K562 (cell line): ENCODE results near the gene S100A7A. TPM values are rescaled to one million over a fixed set of nuclear protein-coding genes. Genes with fewer than 3 reads are reported as not detected.

ENCODE experiments used
- ATAC-seq: fragments of 200-7000 bp; cut with Tn5 transposase; 3 replicates; pipeline ENCODE4 v1.9.1; 2020; ENCODE audit warnings: moderate library complexity
- Bru-seq: library from RNA; stranded (reverse); fragments of 400-500 nt; gene quantifications from one replicate; lab custom pipeline; 2021; lab: Mats Ljungman, UMichigan
- BruChase-seq, 2 experiments: library from RNA; stranded (reverse); fragments of 400-500 nt; gene quantifications; one replicate each; lab custom pipeline; 2021; lab: Mats Ljungman, UMichigan
- BruUV-seq: library from RNA; stranded (reverse); fragments of 400-500 nt; replicated peaks from 2 replicates; lab custom pipeline; 2021; lab: Mats Ljungman, UMichigan
- CTCF ChIA-PET: fragments of 300-600 bp; formaldehyde crosslinking; extraction: SDS; loops from one replicate; lab custom pipeline; 2021; ENCODE audit warnings: low intra/inter-chr PET ratio; lab: Yijun Ruan, JAX
- POLR2A ChIA-PET: fragments of 300-600, 350-650 bp; sonication (Branson Sonifier 250); formaldehyde crosslinking; extraction: SDS; loops from one replicate; lab custom pipeline; 2021; ENCODE audit warnings: antibody characterized with exemption, inconsistent platforms; lab: Yijun Ruan, JAX
- DNase-seq, 4 experiments: peaks; one replicate each; pipeline versions ENCODE4 v3.0.0 to v3.0.0-alpha.2; 2011 to 2018; ENCODE audit warnings: low spot score in 3 of 4, mixed read lengths in 3 of 4; ENCODE audit errors: extremely low read depth in 1 of 4
- FAIRE-seq: peaks from 2 replicates; lab custom pipeline; 2011; peaks lifted over from hg19 to GRCh38; lab: Jason Lieb, UNC
- H2AFZ ChIP-seq: 2 replicates; pipeline ENCODE4 v1.6.0; 2011; ENCODE audit warnings: low read depth, low read length, control low read depth, inconsistent platforms
- H3K27ac ChIP-seq: fragments of 200-600 bp; 3 replicates; pipeline ENCODE4 v1.8.0; 2011; ENCODE audit warnings: low read depth, mild to moderate bottlenecking, control low read depth, inconsistent platforms, low read length, moderate library complexity, mixed read lengths; ENCODE audit errors: extremely low read depth
- H3K27me3 ChIP-seq, 2 experiments: fragments of 300-600 bp in 1 of 2; 2 replicates in 1 of 2; 3 replicates in 1 of 2; pipeline versions ENCODE4 v1.6.0 to v1.8.0; 2011; ENCODE audit warnings: inconsistent platforms in 2 of 2, low read length in 2 of 2, mild to moderate bottlenecking in 1 of 2, mixed read lengths in 1 of 2, moderate library complexity in 1 of 2; ENCODE audit not compliant: control insufficient read depth in 2 of 2, insufficient read depth in 2 of 2
- H3K36me3 ChIP-seq: fragments of 300-600 bp; 3 replicates; pipeline ENCODE4 v1.8.0; 2011; ENCODE audit warnings: mild to moderate bottlenecking, low read length, inconsistent platforms; ENCODE audit not compliant: control insufficient read depth, insufficient read depth
- H3K4me1 ChIP-seq, 2 experiments: fragments of 200-600 bp in 1 of 2; replicated peaks in 1 of 2; 2 replicates in 1 of 2; 3 replicates in 1 of 2; pipeline versions ENCODE4 v1.5.1 to v1.8.0; 2011; ENCODE audit warnings: inconsistent platforms in 2 of 2, low read length in 2 of 2, mild to moderate bottlenecking in 1 of 2, mixed read lengths in 1 of 2, moderate library complexity in 1 of 2; ENCODE audit not compliant: control insufficient read depth in 2 of 2, insufficient read depth in 2 of 2
- H3K4me2 ChIP-seq: 2 replicates; pipeline ENCODE4 v1.6.1; 2011; ENCODE audit warnings: low read length, control low read depth, inconsistent platforms, mixed read lengths; ENCODE audit not compliant: insufficient read depth
- H3K4me3 ChIP-seq: fragments of 200-600 bp; sonication (generic), shearing (Covaris generic); 2 replicates; pipeline ENCODE4 v1.5.1; 2016; ENCODE audit warnings: control low read depth, inconsistent platforms
- H3K79me2 ChIP-seq: fragments of 200-600 bp; 3 replicates; pipeline ENCODE4 v1.8.0; 2011; ENCODE audit warnings: low read length, inconsistent platforms; ENCODE audit not compliant: control insufficient read depth, insufficient read depth
- H3K9ac ChIP-seq, 2 experiments: 2 replicates each; pipeline versions ENCODE4 v1.6.0 to v1.6.1; 2011; ENCODE audit warnings: low read depth in 2 of 2, low read length in 2 of 2, control low read depth in 1 of 2, inconsistent platforms in 1 of 2, mild to moderate bottlenecking in 1 of 2, mixed read lengths in 1 of 2; ENCODE audit not compliant: insufficient read depth in 1 of 2
- H3K9me1 ChIP-seq: one replicate; pipeline ENCODE4 v1.6.0; 2011; ENCODE audit warnings: inconsistent platforms, mild to moderate bottlenecking, low read length, moderate library complexity; ENCODE audit not compliant: control insufficient read depth, insufficient read depth
- H3K9me3 ChIP-seq: replicated peaks from 2 replicates; pipeline ENCODE4 v1.5.1; 2011; ENCODE audit warnings: low read depth, low read length, inconsistent platforms; ENCODE audit not compliant: control insufficient read depth, insufficient read depth
- H4K20me1 ChIP-seq: replicated peaks from 2 replicates; pipeline ENCODE4 v1.6.1; 2011; ENCODE audit warnings: low read length, inconsistent platforms, mixed read lengths; ENCODE audit not compliant: control insufficient read depth, insufficient read depth
- BCOR ChIP-seq: fragments of 450-650 bp; IDR thresholded peaks from 2 replicates; pipeline ENCODE4 v1.6.1; 2016
- CCNT2 ChIP-seq: IDR thresholded peaks from 2 replicates; pipeline ENCODE4 v1.6.1; 2011; ENCODE audit warnings: borderline replicate concordance, low read depth, mild to moderate bottlenecking, moderate library complexity, mixed read lengths, low read length; ENCODE audit not compliant: insufficient read length; ENCODE audit errors: extremely low read depth
- E2F1 ChIP-seq: sonication (generic); formaldehyde crosslinking; IDR thresholded peaks from 2 replicates; pipeline ENCODE4 v1.8.1; 2023; ENCODE audit warnings: mild to moderate bottlenecking, missing genetic modification reagents, moderate library complexity
- ILF3 ChIP-seq: fragments of 450-650 bp; IDR thresholded peaks from 2 replicates; pipeline ENCODE4 v1.6.1; 2018; ENCODE audit warnings: antibody characterized with exemption, mild to moderate bottlenecking, moderate library complexity, borderline replicate concordance
- SETDB1 ChIP-seq: IDR thresholded peaks from one replicate; pipeline ENCODE4 v1.6.1; 2012; ENCODE audit warnings: low read length, control low read depth, inconsistent platforms
- TAF9B ChIP-seq: fragments of 450-650 bp; IDR thresholded peaks from 2 replicates; pipeline ENCODE4 v1.6.1; 2018; ENCODE audit warnings: mild to moderate bottlenecking; ENCODE audit not compliant: partially characterized antibody
- THRAP3 ChIP-seq: fragments of 450-650 bp; IDR thresholded peaks from 2 replicates; pipeline ENCODE4 v1.6.1; 2016; ENCODE audit warnings: mild to moderate bottlenecking, inconsistent platforms, borderline replicate concordance
- TSHZ1 ChIP-seq: fragments of 250-450 bp; sonication (Bioruptor Pico); IDR thresholded peaks from 2 replicates; pipeline ENCODE4 v1.4.0; 2020; ENCODE audit warnings: mild to moderate bottlenecking, moderate library complexity
- ZNF431 ChIP-seq: sonication (generic); formaldehyde crosslinking; IDR thresholded peaks from 2 replicates; pipeline ENCODE4 v1.8.0; 2022; ENCODE audit warnings: mild to moderate bottlenecking, missing genetic modification reagents
- ZNF696 ChIP-seq: fragments of 250-450 bp; sonication (Bioruptor Pico); conservative IDR thresholded peaks from 2 replicates; pipeline ENCODE4 v1.4.0; 2020; ENCODE audit warnings: mild to moderate bottlenecking, moderate library complexity
- WGBS: fragments of 100-300 bp; shearing (Covaris generic); methylation state at CpG from one replicate; pipeline ENCODE4 v1.1.6; 2016; ENCODE audit warnings: low coverage, mixed read lengths; ENCODE audit not compliant: insufficient coverage; ENCODE audit errors: missing lambda C conversion rate; 5-methylcytosine and 5-hydroxymethylcytosine counted together
- in situ Hi-C: fragments of 300-500 bp; cut with MboI; formaldehyde crosslinking; loops from 4 replicates; pipeline ENCODE4 v1.15.0; 2018; ENCODE audit warnings: inconsistent platforms, mixed read lengths
- intact Hi-C: fragments of 100-400 bp; cut with micrococcal nuclease; formaldehyde crosslinking; loops from 2 replicates; pipeline ENCODE4 v1.14.2; 2022
- long read RNA-seq, 3 experiments: library from polyadenylated mRNA in 2 of 3; library from RNA in 1 of 3; unstranded in 2 of 3; stranded (forward) in 1 of 3; transcript quantifications; one replicate each; pipeline ENCODE4 v2.0.0, GENCODE V29; 2019 to 2022
- polyA minus RNA-seq, 3 experiments: library from RNA; depleted of rRNA, polyadenylated mRNA; stranded (reverse); fragments of >200 nt; gene quantifications; 2 replicates each; pipeline ENCODE4 v1.2.3, GENCODE V29; 2011
- polyA plus RNA-seq, 8 experiments: library from polyadenylated mRNA; depleted of rRNA in 4 of 8; stranded (reverse) in 5 of 8; unstranded in 3 of 8; fragments of >200 nt; fragmentation: Nextera tagmentation in 2 of 8; fragmentation: Illumina TruSeq in 1 of 8; extraction: Ambion mirVana in 2 of 8; extraction: Trizol in 1 of 8; gene quantifications; 2 replicates each; pipeline versions ENCODE4 v1.2.1 to v1.2.3, GENCODE V29; 2011 to 2014; ENCODE audit warnings: inconsistent platforms in 1 of 8, missing spikeins in 1 of 8
- total RNA-seq, 7 experiments: library from RNA; depleted of rRNA in 6 of 7; stranded (reverse); fragments of >200 nt in 6 of 7; fragmentation: Illumina TruSeq in 2 of 7; extraction: Trizol in 2 of 7; gene quantifications; 2 replicates each; pipeline versions ENCODE4 v1.2.1 to v1.2.3, GENCODE V29; 2011 to 2021; ENCODE audit warnings: low replicate concordance in 1 of 7
- TF ChIP-seq, protein P1 (sequence below), 2 experiments: fragments of 450-650 bp in 1 of 2; sonication (generic) in 1 of 2; formaldehyde crosslinking; conservative IDR thresholded peaks; 2 replicates each; pipeline versions ENCODE4 v1.4.0 to v1.8.1; 2020 to 2022; ENCODE audit warnings: mild to moderate bottlenecking in 1 of 2, missing genetic modification reagents in 1 of 2

S100A7A gene
- total RNA-seq (2011; cell fraction: chromatin; rRNA removed; ENCODE audit: low replicate concordance): not detected in 2 replicates
- not detected in 2 replicates for total RNA-seq (2011; cell fraction: nucleolus; rRNA removed)
- total RNA-seq (2011; cell fraction: nucleoplasm; rRNA removed): not detected in 2 replicates
- not detected in 2 replicates for total RNA-seq (2014; rRNA removed)
- not detected in 2 replicates for total RNA-seq (2014; rRNA removed; fragmentation: Illumina TruSeq; extraction: Trizol)
- total RNA-seq (2015; rRNA removed; fragmentation: Illumina TruSeq; extraction: Trizol): not detected in 2 replicates
- total RNA-seq (2021): not detected in 2 replicates
- not detected in 2 replicates for polyA plus RNA-seq (2011; rRNA removed)
- not detected in 2 replicates for polyA plus RNA-seq (2011; cell fraction: cytosol; rRNA removed)
- not detected in 2 replicates for polyA plus RNA-seq (2011; cell fraction: nucleus; rRNA removed)
- 0.03 TPM in 1 of 2 replicates, not detected in the other for polyA plus RNA-seq (2012)
- polyA plus RNA-seq (2014; fragmentation: Illumina TruSeq; extraction: Trizol): not detected in 2 replicates
- not detected for polyA plus RNA-seq (2014; fragmentation: Nextera tagmentation; extraction: Ambion mirVana)
- polyA plus RNA-seq (2014; rRNA removed): not detected in 2 replicates
- polyA minus RNA-seq (2011; rRNA and poly(A)+ RNA removed): not detected in 2 replicates
- not detected in 2 replicates for polyA minus RNA-seq (2011; cell fraction: cytosol; rRNA and poly(A)+ RNA removed)
- polyA minus RNA-seq (2011; cell fraction: nucleus; rRNA and poly(A)+ RNA removed): not detected in 2 replicates
- Bru-seq, nascent RNA: not detected
- not detected for BruChase-seq, experiment 1, labeled RNA remaining after a 2-hour chase
- BruChase-seq, experiment 2, labeled RNA remaining after a 6-hour chase: not detected
- long read RNA-seq, experiment 1: 0 reads
- long read RNA-seq, experiment 2: 0 reads
- long read RNA-seq, experiment 3: 0 reads

GRCh38 chr1:153415850-153416570 lies at the start of gene S100A7A:
Gene S100A7A (plus strand): TSS chr1:153416520. CDS start chr1:153418083, 1,563 bp downstream.
- no peaks in the 10 kb centered on the region for H4K20me1 ChIP-seq
- H3K9me1 ChIP-seq: no peaks in the 10 kb centered on the region
- ChIA-PET POLR2A (interaction anchor here (0.5 kb wide), 1 partner anchor 17 kb away, joined by 3 read pairs; no protein-coding TSS in a partner anchor), CTCF (no interaction called here)
- H3K9ac ChIP-seq: no peak within 1 kb of the TSS
- in situ Hi-C loops: no loop called here
- H3K36me3 ChIP-seq: no peaks in the 10 kb centered on the region
- no TSS peak for BruUV-seq
- no peak within 1 kb of the TSS for H2AFZ ChIP-seq
- H3K4me1 ChIP-seq: no peaks in the 10 kb centered on the region
- H3K9me3 ChIP-seq: no peaks in the 10 kb centered on the region
- no peak within 1 kb of the TSS for H3K27ac ChIP-seq
- DNase-seq: no peak
- TF ChIP-seq ILF3: no peak
- TF ChIP-seq TSHZ1: no peak
- no peak for TF ChIP-seq TAF9B
- no peak for TF ChIP-seq CCNT2
- TF ChIP-seq THRAP3: no peak
- no peak for TF ChIP-seq ZNF696
- TF ChIP-seq BCOR: no peak
- no peak for TF ChIP-seq ZNF431 (CRISPR knock-in tag)
- no peak for TF ChIP-seq SETDB1
- TF ChIP-seq, protein P1, sequence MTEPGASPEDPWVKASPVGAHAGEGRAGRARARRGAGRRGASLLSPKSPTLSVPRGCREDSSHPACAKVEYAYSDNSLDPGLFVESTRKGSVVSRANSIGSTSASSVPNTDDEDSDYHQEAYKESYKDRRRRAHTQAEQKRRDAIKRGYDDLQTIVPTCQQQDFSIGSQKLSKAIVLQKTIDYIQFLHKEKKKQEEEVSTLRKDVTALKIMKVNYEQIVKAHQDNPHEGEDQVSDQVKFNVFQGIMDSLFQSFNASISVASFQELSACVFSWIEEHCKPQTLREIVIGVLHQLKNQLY (CRISPR knock-in tag; conservative IDR thresholded peaks at IDR 0.05): no peak
- TF ChIP-seq E2F1 (CRISPR knock-in tag): no peak
- WGBS: 6% methylated on average over 6 of the region's 6 CpGs
- H3K27me3 ChIP-seq: peaks cover 0 to 21% of the 10 kb centered on the region in 2 experiments; a peak in 2 of 5 replicates
- H3K4me3 ChIP-seq: no peak within 1 kb of the TSS
- no peak for FAIRE-seq
- no peak for ATAC-seq
- intact Hi-C loops: no loop called here
- H3K79me2 ChIP-seq: no peaks in the 10 kb centered on the region
- H3K4me2 ChIP-seq: no peak within 1 kb of the TSS
